ENCODE results near the gene SRGN.

DNA sequence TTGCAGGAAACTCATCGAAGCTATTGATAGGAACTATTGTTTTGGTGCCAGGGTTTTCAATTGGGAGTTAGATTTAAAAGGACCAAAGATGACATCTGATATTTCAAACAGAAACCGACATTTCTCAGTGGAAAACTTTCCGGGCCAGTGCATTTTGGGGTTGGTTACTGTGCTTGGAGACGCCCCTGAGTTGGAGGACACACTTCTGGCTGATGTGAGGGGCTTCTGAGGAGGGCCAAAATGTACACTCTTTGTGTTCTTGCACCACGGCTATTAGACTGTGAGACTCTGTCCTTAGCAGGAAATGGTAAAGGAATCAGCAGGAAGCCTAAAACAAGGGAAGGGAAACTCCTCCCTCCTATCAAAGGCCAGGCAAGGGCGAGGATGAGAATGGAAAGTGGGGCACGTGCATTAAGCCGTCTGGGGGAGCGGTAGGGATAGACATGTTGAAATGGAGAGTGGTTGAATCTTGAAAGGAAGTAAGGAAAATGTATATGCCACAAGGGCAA is 1.8 kb upstream of the SRGN start:
- TF ChIP-seq, protein P1, sequence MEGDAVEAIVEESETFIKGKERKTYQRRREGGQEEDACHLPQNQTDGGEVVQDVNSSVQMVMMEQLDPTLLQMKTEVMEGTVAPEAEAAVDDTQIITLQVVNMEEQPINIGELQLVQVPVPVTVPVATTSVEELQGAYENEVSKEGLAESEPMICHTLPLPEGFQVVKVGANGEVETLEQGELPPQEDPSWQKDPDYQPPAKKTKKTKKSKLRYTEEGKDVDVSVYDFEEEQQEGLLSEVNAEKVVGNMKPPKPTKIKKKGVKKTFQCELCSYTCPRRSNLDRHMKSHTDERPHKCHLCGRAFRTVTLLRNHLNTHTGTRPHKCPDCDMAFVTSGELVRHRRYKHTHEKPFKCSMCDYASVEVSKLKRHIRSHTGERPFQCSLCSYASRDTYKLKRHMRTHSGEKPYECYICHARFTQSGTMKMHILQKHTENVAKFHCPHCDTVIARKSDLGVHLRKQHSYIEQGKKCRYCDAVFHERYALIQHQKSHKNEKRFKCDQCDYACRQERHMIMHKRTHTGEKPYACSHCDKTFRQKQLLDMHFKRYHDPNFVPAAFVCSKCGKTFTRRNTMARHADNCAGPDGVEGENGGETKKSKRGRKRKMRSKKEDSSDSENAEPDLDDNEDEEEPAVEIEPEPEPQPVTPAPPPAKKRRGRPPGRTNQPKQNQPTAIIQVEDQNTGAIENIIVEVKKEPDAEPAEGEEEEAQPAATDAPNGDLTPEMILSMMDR (IDR thresholded peaks at IDR 0.05; ENCODE audit: poor library complexity, severe bottlenecking) = no peak
- no peak for TF ChIP-seq SMC3 (conservative IDR thresholded peaks at IDR 0.05; ENCODE audit: poor library complexity)
- no peak for TF ChIP-seq TAF1 (IDR thresholded peaks at IDR 0.05; ENCODE audit: low read depth)
- TF ChIP-seq EZH2 (IDR thresholded peaks at IDR 0.05; ENCODE audit: borderline replicate concordance, insufficient read depth, low read length, poor library complexity, severe bottlenecking) = no peak

Measured in neural cell (in vitro differentiated cells).